Activated naive CD4-positive, alpha-beta T cell treated with anti-CD3 and anti-CD28 coated beads, Interleukin-2, amount 50 U/mL, for 24 hours (primary cell): ENCODE measurements around the gene NAPB.
A peak's percentile ranks its signal among the peaks of the same experiment; 100 is the strongest.

Experiments used
- H3K27ac Mint-ChIP-seq: one replicate; pipeline ENCODE4 v1.8.0; 2021; ENCODE audit warnings: mild to moderate bottlenecking, mixed read lengths
- H3K27me3 Mint-ChIP-seq: one replicate; pipeline ENCODE4 v1.8.0; 2021; ENCODE audit warnings: mixed read lengths
- H3K36me3 Mint-ChIP-seq: one replicate; pipeline ENCODE4 v1.8.0; 2021; ENCODE audit warnings: mixed read lengths
- H3K4me1 Mint-ChIP-seq: one replicate; pipeline ENCODE4 v1.8.0; 2021; ENCODE audit warnings: mixed read lengths
- H3K4me3 Mint-ChIP-seq: one replicate; pipeline ENCODE4 v1.8.0; 2021; ENCODE audit warnings: mild to moderate bottlenecking, mixed read lengths
- H3K9me3 Mint-ChIP-seq: one replicate; pipeline ENCODE4 v1.8.0; 2021; ENCODE audit warnings: mixed read lengths

Gene NAPB

DNA sequence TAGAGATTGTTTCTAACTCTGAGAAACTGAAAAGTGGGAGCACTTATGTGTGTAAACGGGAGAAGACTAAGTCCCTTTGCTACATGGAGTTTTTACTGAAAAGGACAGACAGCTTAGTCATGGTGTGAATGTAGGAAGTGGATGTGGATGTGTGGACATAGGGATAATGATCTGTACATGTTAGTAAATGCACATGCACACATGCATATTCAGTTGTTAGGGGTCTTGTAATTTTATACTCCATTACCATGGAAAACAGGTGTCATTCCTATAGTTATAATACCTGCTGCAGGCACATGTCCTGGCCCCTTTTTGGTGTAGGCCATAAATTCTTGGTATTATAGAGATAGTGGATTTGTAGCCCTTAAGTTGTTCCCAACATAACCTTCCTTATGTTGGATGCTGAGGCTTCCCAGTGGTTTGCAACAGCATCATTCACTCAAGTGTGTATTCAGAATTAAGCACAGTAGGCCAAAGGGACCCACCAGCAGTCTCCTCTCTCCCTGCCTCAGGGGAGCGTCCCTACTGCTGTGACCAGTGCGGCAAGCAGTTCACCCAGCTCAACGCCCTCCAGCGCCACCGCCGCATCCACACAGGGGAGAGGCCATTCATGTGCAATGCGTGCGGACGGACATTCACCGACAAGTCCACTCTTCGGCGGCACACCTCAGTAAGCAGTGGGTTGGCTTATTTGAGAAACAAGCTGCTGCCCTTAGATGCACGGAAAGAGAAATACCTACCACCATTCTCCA is 52.0 kb downstream of the NAPB start:
- no peak overlapping the region for H3K4me3 Mint-ChIP-seq
- H3K27ac Mint-ChIP-seq = no peak overlapping the region
- peaks cover 38% of the 10 kb centered on the region for H3K4me1 Mint-ChIP-seq
- no peaks in the 10 kb centered on the region for H3K27me3 Mint-ChIP-seq
- H3K9me3 Mint-ChIP-seq = no peaks in the 10 kb centered on the region
- H3K36me3 Mint-ChIP-seq = peaks cover 14% of the 10 kb centered on the region

- no peaks in the 10 kb centered on the region for H3K9me3 Mint-ChIP-seq
- peaks cover 14% of the 10 kb centered on the region for H3K36me3 Mint-ChIP-seq
- H3K27ac Mint-ChIP-seq = peak overlapping the region; percentile 89
- no peaks in the 10 kb centered on the region for H3K27me3 Mint-ChIP-seq
- no peak overlapping the region for H3K4me3 Mint-ChIP-seq
- peaks cover 45% of the 10 kb centered on the region for H3K4me1 Mint-ChIP-seq
Observed at GRCh38 chr20:23368316-23369071, 52.8 kb downstream of the NAPB start.

DNA sequence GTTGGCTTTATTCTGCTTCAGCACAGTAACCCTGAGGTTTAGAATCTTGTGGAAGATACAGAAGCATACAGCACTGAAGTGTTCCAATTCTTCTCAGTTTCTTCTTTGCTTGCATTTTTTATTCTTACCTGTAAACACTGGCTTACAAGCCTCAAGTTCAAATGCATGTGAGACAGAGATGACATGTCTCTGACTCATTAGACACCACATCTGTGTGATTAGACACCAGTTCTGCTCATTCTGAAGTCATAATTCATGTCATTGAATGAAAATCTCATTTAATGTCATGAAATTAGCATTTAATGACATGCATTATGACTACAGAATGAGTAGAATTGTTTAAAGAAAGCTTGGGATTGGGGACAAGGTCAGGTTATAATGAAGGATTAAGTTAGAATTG is 53.5 kb downstream of the NAPB start:
- H3K4me1 Mint-ChIP-seq = peaks cover 52% of the 10 kb centered on the region
- no peak overlapping the region for H3K4me3 Mint-ChIP-seq
- peaks cover 14% of the 10 kb centered on the region for H3K36me3 Mint-ChIP-seq
- H3K27me3 Mint-ChIP-seq = no peaks in the 10 kb centered on the region
- H3K9me3 Mint-ChIP-seq = no peaks in the 10 kb centered on the region
- H3K27ac Mint-ChIP-seq = peak overlapping the region; percentile 89

GRCh38 chr20:23366384-23366783 is 54.9 kb downstream of the NAPB start:
- Mint-ChIP-seq H3K36me3 (peaks cover 14% of the 10 kb centered on the region), H3K27me3 (no peaks in the 10 kb centered on the region), H3K27ac (peak overlapping the region; percentile 95), H3K9me3 (no peaks in the 10 kb centered on the region), H3K4me3 (peak overlapping the region; percentile 74), H3K4me1 (peaks cover 53% of the 10 kb centered on the region)

DNA sequence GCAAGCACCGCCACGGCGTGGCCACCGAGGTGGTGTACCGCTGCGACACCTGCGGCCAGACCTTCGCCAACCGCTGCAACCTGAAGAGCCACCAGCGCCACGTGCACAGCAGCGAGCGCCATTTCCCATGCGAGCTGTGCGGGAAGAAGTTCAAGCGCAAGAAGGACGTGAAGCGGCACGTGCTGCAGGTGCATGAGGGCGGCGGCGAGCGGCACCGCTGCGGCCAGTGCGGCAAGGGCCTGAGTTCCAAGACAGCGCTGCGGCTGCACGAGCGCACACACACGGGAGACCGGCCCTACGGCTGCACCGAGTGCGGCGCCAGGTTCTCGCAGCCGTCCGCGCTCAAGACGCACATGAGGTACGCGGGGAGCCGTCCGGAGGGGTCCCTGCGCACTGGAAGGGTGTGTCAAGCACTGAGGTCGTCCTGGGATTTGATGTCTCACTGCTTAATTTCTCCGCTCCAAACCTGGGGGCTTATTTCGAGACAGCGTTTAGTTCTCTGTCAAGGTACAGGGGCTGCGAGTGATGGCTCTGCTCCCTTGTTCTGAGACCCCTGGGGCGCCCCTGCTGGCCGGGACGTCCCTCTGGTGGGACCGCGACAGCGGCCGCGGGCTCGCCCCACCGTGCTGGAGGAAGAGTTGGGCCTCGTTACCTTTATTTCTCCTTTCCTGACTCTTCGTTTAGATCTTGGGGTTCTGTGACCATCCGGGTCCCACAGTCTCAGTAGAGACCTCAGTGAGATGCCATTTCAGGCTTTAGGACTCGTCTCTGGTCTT is 55.7 kb downstream of the NAPB start:
- Mint-ChIP-seq H3K36me3 (peaks cover 14% of the 10 kb centered on the region), H3K4me1 (peaks cover 58% of the 10 kb centered on the region), H3K9me3 (no peaks in the 10 kb centered on the region), H3K4me3 (peak overlapping the region; percentile 74), H3K27me3 (no peaks in the 10 kb centered on the region), H3K27ac (peak overlapping the region; percentile 88)

DNA sequence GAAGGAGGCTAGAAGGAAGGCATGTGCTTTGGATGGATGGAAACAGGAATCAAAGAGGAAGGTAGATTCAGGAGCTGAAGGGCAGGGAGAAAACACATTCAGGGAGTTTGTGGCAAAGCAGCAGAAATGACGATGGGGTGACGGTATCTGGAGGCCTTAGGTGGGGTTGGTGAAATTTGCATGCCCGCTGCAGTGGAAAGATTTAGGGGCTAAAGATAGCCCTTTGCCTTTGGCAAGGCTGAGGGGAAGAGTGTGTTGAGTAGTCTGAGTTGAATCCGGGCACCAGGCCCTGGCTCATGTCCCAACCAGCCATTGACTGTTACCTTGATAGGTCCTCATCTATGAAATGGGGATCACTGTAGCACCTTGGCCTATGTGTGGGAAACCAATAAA is 58.0 kb downstream of the NAPB start:
- Mint-ChIP-seq H3K4me3 (peak overlapping the region; percentile 91), H3K27me3 (no peaks in the 10 kb centered on the region), H3K27ac (peak overlapping the region; percentile 73), H3K9me3 (no peaks in the 10 kb centered on the region), H3K4me1 (peaks cover 65% of the 10 kb centered on the region), H3K36me3 (peaks cover 14% of the 10 kb centered on the region)

GRCh38 chr20:23362392-23363256 is 58.7 kb downstream of the NAPB start:
- no peaks in the 10 kb centered on the region for H3K27me3 Mint-ChIP-seq
- H3K9me3 Mint-ChIP-seq = no peaks in the 10 kb centered on the region
- H3K4me1 Mint-ChIP-seq = peaks cover 59% of the 10 kb centered on the region
- peaks cover 14% of the 10 kb centered on the region for H3K36me3 Mint-ChIP-seq
- peak overlapping the region; percentile 91 for H3K4me3 Mint-ChIP-seq
- peak overlapping the region; percentile 86 for H3K27ac Mint-ChIP-seq

- no peaks in the 10 kb centered on the region for H3K9me3 Mint-ChIP-seq
- peaks cover 54% of the 10 kb centered on the region for H3K4me1 Mint-ChIP-seq
- peak within 1 kb of the TSS; percentile 91 for H3K4me3 Mint-ChIP-seq
- H3K27me3 Mint-ChIP-seq = no peaks in the 10 kb centered on the region
- H3K36me3 Mint-ChIP-seq = peaks cover 14% of the 10 kb centered on the region
- H3K27ac Mint-ChIP-seq = peak within 1 kb of the TSS; percentile 95
Observed at GRCh38 chr20:23361476-23362391, 59.6 kb downstream of the NAPB start, which contains the start of gene GZF1. Gene GZF1, plus strand, starts transcription at chr20:23362182. Its CDS starts 2,202 bp downstream, at chr20:23364384.

- Mint-ChIP-seq H3K36me3 (peaks cover 11% of the 10 kb centered on the region), H3K27ac (peak overlapping the region; percentile 93), H3K4me3 (peak overlapping the region; percentile 87), H3K4me1 (peaks cover 48% of the 10 kb centered on the region), H3K9me3 (no peaks in the 10 kb centered on the region), H3K27me3 (no peaks in the 10 kb centered on the region)
Observed at GRCh38 chr20:23361119-23361475, 60.2 kb downstream of the NAPB start.

DNA sequence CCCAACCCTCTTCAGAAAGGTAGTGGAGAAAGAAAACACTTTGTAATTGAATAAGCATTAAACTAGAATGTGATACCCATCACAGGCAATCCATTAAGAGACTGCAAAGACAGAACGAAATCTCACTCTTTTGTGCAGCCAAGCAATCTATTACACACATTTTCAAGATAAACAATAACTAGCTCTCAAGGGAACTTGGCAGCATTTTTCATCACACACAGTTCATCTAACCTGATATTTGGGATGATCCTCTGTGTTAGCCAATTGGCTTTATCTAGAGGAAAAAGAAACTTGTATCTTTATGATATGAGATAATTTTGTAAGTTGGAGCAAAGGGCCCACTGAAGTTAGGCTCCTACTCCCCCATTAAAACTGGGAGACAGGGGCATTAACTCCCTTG is 60.8 kb downstream of the NAPB start:
- peak overlapping the region; percentile 87 for H3K4me3 Mint-ChIP-seq
- no peaks in the 10 kb centered on the region for H3K9me3 Mint-ChIP-seq
- H3K36me3 Mint-ChIP-seq = peaks cover 9% of the 10 kb centered on the region
- no peaks in the 10 kb centered on the region for H3K27me3 Mint-ChIP-seq
- peaks cover 45% of the 10 kb centered on the region for H3K4me1 Mint-ChIP-seq
- peak overlapping the region; percentile 93 for H3K27ac Mint-ChIP-seq

GRCh38 chr20:23358923-23359593 is 62.2 kb downstream of the NAPB start:
- H3K4me1 Mint-ChIP-seq = peaks cover 32% of the 10 kb centered on the region
- peak overlapping the region; percentile 94 for H3K4me3 Mint-ChIP-seq
- no peaks in the 10 kb centered on the region for H3K27me3 Mint-ChIP-seq
- peaks cover 1% of the 10 kb centered on the region for H3K36me3 Mint-ChIP-seq
- H3K9me3 Mint-ChIP-seq = no peaks in the 10 kb centered on the region
- peak overlapping the region; percentile 76 for H3K27ac Mint-ChIP-seq

DNA sequence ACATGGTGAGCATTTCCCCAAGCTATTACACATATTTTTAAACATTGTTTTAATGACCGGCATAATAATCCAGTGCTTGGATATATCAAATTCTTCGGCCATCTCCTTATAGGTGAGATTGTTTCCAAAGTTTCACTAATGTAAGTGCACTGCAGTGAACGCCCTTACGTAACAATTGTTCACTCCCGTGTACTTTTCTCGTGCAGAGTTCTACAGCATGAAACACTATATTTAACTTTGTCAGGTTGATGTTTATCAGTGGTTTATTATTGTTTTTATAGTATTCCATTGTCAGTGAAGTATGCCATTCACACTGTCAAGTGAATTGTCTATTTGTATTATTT is 62.8 kb downstream of the NAPB start:
- Mint-ChIP-seq H3K9me3 (no peaks in the 10 kb centered on the region), H3K4me1 (peaks cover 30% of the 10 kb centered on the region), H3K27me3 (no peaks in the 10 kb centered on the region), H3K36me3 (peaks cover 1% of the 10 kb centered on the region), H3K4me3 (peak overlapping the region; percentile 94), H3K27ac (peak overlapping the region; percentile 92)

GRCh38 chr20:23357767-23358562 is 63.3 kb downstream of the NAPB start:
- Mint-ChIP-seq H3K4me3 (peak overlapping the region; percentile 94), H3K36me3 (peaks cover 1% of the 10 kb centered on the region), H3K9me3 (no peaks in the 10 kb centered on the region), H3K4me1 (peaks cover 26% of the 10 kb centered on the region), H3K27me3 (no peaks in the 10 kb centered on the region), H3K27ac (peak overlapping the region; percentile 92)
